HG03354 (cell line): Measurements from ENCODE around the gene ZNF521.
"Not testable (repeated sequence)": the region's sequence is repeated elsewhere in the genome, so short reads cannot be mapped to it uniquely, and the experiment has no call there.

Experiments
- ATAC-seq: cut with Tn5 transposase; IDR thresholded peaks from one replicate; pipeline ENCODE4 v1.9.1; 2021; ENCODE audit warnings: mild to moderate bottlenecking; ENCODE audit not compliant: unreplicated experiment, poor library complexity, severe bottlenecking

Gene ZNF521

GRCh38 chr18:25266931-25267527 is 84.9 kb downstream of the ZNF521 start:
- not testable (repeated sequence) for ATAC-seq

- ATAC-seq, result no peak
Measured at GRCh38 chr18:25262920-25263319, 89.0 kb downstream of the ZNF521 start.

GRCh38 chr18:25261768-25262167 is 90.2 kb downstream of the ZNF521 start:
- ATAC-seq, result no peak

GRCh38 chr18:25256439-25256838 is 95.5 kb downstream of the ZNF521 start:
- no peak for ATAC-seq

GRCh38 chr18:25253779-25254178 is 98.2 kb downstream of the ZNF521 start:
- no peak for ATAC-seq

- ATAC-seq, result no peak
Measured at GRCh38 chr18:25253136-25253535, 98.8 kb downstream of the ZNF521 start.

GRCh38 chr18:25251068-25251467 is 100.9 kb downstream of the ZNF521 start:
- no peak for ATAC-seq

- no peak for ATAC-seq
Measured at GRCh38 chr18:25250474-25250851, 101.5 kb downstream of the ZNF521 start.

GRCh38 chr18:25248755-25249154 is 103.2 kb downstream of the ZNF521 start:
- ATAC-seq, result no peak

- ATAC-seq, result no peak
Measured at GRCh38 chr18:25247725-25248124, 104.2 kb downstream of the ZNF521 start.

GRCh38 chr18:25244924-25245698 is 106.9 kb downstream of the ZNF521 start:
- ATAC-seq, result no peak

GRCh38 chr18:25244170-25244569 is 107.8 kb downstream of the ZNF521 start:
- ATAC-seq, result no peak

- no peak for ATAC-seq
Measured at GRCh38 chr18:25243754-25244153, 108.2 kb downstream of the ZNF521 start.

GRCh38 chr18:25243257-25243656 is 108.7 kb downstream of the ZNF521 start:
- no peak for ATAC-seq

- ATAC-seq, result no peak
Measured at GRCh38 chr18:25240420-25240770, 111.6 kb downstream of the ZNF521 start.

GRCh38 chr18:25239581-25240419 is 112.2 kb downstream of the ZNF521 start:
- ATAC-seq, result no peak

- no peak for ATAC-seq
Measured at GRCh38 chr18:25239151-25239550, 112.8 kb downstream of the ZNF521 start.

- no peak for ATAC-seq
Measured at GRCh38 chr18:25237571-25238267, 114.2 kb downstream of the ZNF521 start.

GRCh38 chr18:25236736-25237135 is 115.2 kb downstream of the ZNF521 start:
- no peak for ATAC-seq

GRCh38 chr18:25235401-25236042 is 116.4 kb downstream of the ZNF521 start:
- ATAC-seq, result no peak
